ENCODE data around the gene CRB2. TPM values are rescaled to one million over a fixed set of nuclear protein-coding genes. Genes with fewer than 3 reads are reported as not detected.

Gene CRB2
- total RNA-seq, 1 experiment from 2014 or later, result 0.07 TPM

DNA sequence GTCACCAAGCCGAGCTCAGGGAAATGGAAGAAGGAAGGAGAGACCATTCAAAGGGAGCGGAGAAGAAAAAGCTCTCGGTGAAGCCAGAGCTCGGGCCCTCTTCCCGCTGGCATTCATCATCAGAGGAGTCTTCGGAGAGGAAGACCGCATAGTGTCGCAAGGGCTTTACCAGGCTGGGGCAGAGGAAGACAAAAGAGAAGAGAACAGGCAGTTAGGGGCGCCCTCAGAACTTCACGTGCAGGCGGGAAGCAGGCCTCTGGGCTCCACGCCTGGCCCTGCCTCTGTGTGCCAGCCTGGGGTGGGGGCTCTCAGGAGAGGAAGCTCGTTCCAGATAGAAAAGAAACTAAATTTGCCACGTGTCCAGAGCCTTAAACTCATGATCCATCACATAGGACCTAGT is 31.7 kb downstream of the CRB2 start:
- H3K27me3 ChIP-seq (ENCODE audit: insufficient read depth, low read length), result no peaks in the 10 kb centered on the region
- ChIA-PET RAD21 (ENCODE audit: low non-redundant PET in 1 of 2, low total read pairs in 2 of 2, uncharacterized antibody in 2 of 2, unreplicated experiment in 2 of 2) (no interaction called here), CTCF (interaction anchor here (0.7 to 4.3 kb wide), 3 partner anchors 12 to 1660 kb away, joined by 4 to 47 read pairs (median 7); partner anchors contain the start of gene CRB2), POLR2A (no interaction called here)
- H3K9me2 ChIP-seq (ENCODE audit: insufficient read depth), result no peaks in the 10 kb centered on the region
- no peaks in the 10 kb centered on the region for H3K4me1 ChIP-seq (ENCODE audit: control insufficient read depth in 1 of 2, insufficient read depth in 2 of 2, low read length in 2 of 2)
- intact Hi-C loops (cut with micrococcal nuclease), result loop anchor here (5.0 kb wide), 1 partner anchor 305 kb away; no protein-coding TSS in a partner anchor
- no peak overlapping the region for H3K9ac ChIP-seq (ENCODE audit: low read length)
- ATAC-seq (no peak), DNase-seq (ENCODE audit: low read depth, low spot score) (no peak)
- BruUV-seq (replicated peaks), result no TSS peak
- H3K4me3 ChIP-seq (replicated peaks in 1 of 2; ENCODE audit: low read depth in 1 of 2, low read length in 2 of 2), result no peak overlapping the region
- H3K4me2 ChIP-seq (ENCODE audit: low read length), result no peak overlapping the region
- no peak overlapping the region for H3K27ac ChIP-seq (ENCODE audit: low read depth, low read length)
- no peaks in the 10 kb centered on the region for H3K36me3 ChIP-seq (ENCODE audit: control insufficient read depth in 1 of 2, insufficient read depth in 2 of 2, low read length in 2 of 2)
- H3K79me2 ChIP-seq (ENCODE audit: insufficient read depth, low read length), result no peaks in the 10 kb centered on the region
- H2AFZ ChIP-seq (ENCODE audit: low read depth, low read length, poor library complexity, severe bottlenecking), result no peak overlapping the region
- H4K20me1 ChIP-seq (ENCODE audit: insufficient read depth), result no peaks in the 10 kb centered on the region
- TF ChIP-seq CEBPB (IDR thresholded peaks at IDR 0.05; ENCODE audit: low read depth), result no peak
- TF ChIP-seq ZBTB33 (IDR thresholded peaks at IDR 0.05; ENCODE audit: extremely low read depth, insufficient replicate concordance, low read length), result no peak
- no peaks in the 10 kb centered on the region for H3K9me3 ChIP-seq (ENCODE audit: control insufficient read depth in 1 of 2, insufficient read depth in 1 of 2, low read depth in 1 of 2, low read length in 2 of 2)

DNA sequence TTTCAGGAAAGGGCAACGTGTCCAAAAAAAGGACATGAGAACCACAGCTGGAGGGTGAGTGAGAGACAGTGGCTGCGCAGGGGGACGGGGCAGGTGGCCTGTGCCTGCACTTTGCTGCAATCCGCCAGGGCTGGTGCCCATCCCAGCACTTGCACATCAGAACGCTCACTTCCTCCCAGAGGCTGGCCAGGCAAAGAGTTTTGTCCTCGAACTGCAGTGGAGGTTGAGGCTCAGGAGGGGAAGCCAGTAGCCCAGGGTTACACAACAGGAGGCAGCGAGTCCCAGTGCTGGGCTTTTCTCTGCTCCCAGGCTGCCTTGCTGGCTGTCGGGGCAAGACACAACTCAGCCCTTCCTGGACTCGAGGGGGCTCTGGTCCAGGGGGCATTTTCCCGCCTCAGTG is 33.1 kb downstream of the CRB2 start:
- CTCF ChIA-PET, result interaction anchor here (2.2 kb wide), 1 partner anchor 11 kb away, joined by 7 read pairs; no protein-coding TSS in a partner anchor
- no peaks in the 10 kb centered on the region for H3K27me3 ChIP-seq (ENCODE audit: insufficient read depth, low read length)
- no peak overlapping the region for H2AFZ ChIP-seq (ENCODE audit: low read depth, low read length, poor library complexity, severe bottlenecking)
- no peak overlapping the region for H3K4me2 ChIP-seq (ENCODE audit: low read length)
- ATAC-seq (no peak), DNase-seq (ENCODE audit: low read depth, low spot score) (no peak)
- H3K27ac ChIP-seq (ENCODE audit: low read depth, low read length), result no peak overlapping the region
- no peaks in the 10 kb centered on the region for H4K20me1 ChIP-seq (ENCODE audit: insufficient read depth)
- H3K9me3 ChIP-seq (ENCODE audit: control insufficient read depth in 1 of 2, insufficient read depth in 1 of 2, low read depth in 1 of 2, low read length in 2 of 2), result no peaks in the 10 kb centered on the region
- no peaks in the 10 kb centered on the region for H3K79me2 ChIP-seq (ENCODE audit: insufficient read depth, low read length)
- no peak overlapping the region for H3K9ac ChIP-seq (ENCODE audit: low read length)
- no peaks in the 10 kb centered on the region for H3K36me3 ChIP-seq (ENCODE audit: control insufficient read depth in 1 of 2, insufficient read depth in 2 of 2, low read length in 2 of 2)
- no peaks in the 10 kb centered on the region for H3K9me2 ChIP-seq (ENCODE audit: insufficient read depth)
- H3K4me1 ChIP-seq (ENCODE audit: control insufficient read depth in 1 of 2, insufficient read depth in 2 of 2, low read length in 2 of 2), result no peaks in the 10 kb centered on the region
- no peak overlapping the region for H3K4me3 ChIP-seq (replicated peaks in 1 of 2; ENCODE audit: low read depth in 1 of 2, low read length in 2 of 2)
- intact Hi-C loops (cut with micrococcal nuclease), result loop anchor here (5.0 kb wide), 1 partner anchor 307 kb away; no protein-coding TSS in a partner anchor
- RAD21 ChIA-PET (ENCODE audit: low non-redundant PET in 1 of 2, low total read pairs in 2 of 2, uncharacterized antibody in 2 of 2, unreplicated experiment in 2 of 2), result no interaction called here
- no TSS peak for BruUV-seq (replicated peaks)
- POLR2A ChIA-PET, result no interaction called here
- TF ChIP-seq ZFX (IDR thresholded peaks at IDR 0.05) (no peak), EZH2 (IDR thresholded peaks at IDR 0.05) (no peak), EGR1 (IDR thresholded peaks at IDR 0.05; ENCODE audit: low read depth) (no peak), ZNF274 (IDR thresholded peaks at IDR 0.05; ENCODE audit: low read depth, low read length) (no peak), MAX (IDR thresholded peaks at IDR 0.05) (no peak), SRF (IDR thresholded peaks at IDR 0.05; ENCODE audit: low read depth) (no peak), EZH2phosphoT487 (IDR thresholded peaks at IDR 0.05; ENCODE audit: borderline replicate concordance) (no peak), SIN3A (IDR thresholded peaks at IDR 0.05; ENCODE audit: low read depth) (no peak), CTCF (IDR thresholded peaks at IDR 0.05 in 2 of 3, conservative IDR thresholded peaks at IDR 0.05 in 1 of 3; ENCODE audit: borderline replicate concordance in 1 of 3, insufficient read depth in 1 of 3, low read depth in 2 of 3, low read length in 2 of 3) (no peak)
- TF ChIP-seq, protein P1, sequence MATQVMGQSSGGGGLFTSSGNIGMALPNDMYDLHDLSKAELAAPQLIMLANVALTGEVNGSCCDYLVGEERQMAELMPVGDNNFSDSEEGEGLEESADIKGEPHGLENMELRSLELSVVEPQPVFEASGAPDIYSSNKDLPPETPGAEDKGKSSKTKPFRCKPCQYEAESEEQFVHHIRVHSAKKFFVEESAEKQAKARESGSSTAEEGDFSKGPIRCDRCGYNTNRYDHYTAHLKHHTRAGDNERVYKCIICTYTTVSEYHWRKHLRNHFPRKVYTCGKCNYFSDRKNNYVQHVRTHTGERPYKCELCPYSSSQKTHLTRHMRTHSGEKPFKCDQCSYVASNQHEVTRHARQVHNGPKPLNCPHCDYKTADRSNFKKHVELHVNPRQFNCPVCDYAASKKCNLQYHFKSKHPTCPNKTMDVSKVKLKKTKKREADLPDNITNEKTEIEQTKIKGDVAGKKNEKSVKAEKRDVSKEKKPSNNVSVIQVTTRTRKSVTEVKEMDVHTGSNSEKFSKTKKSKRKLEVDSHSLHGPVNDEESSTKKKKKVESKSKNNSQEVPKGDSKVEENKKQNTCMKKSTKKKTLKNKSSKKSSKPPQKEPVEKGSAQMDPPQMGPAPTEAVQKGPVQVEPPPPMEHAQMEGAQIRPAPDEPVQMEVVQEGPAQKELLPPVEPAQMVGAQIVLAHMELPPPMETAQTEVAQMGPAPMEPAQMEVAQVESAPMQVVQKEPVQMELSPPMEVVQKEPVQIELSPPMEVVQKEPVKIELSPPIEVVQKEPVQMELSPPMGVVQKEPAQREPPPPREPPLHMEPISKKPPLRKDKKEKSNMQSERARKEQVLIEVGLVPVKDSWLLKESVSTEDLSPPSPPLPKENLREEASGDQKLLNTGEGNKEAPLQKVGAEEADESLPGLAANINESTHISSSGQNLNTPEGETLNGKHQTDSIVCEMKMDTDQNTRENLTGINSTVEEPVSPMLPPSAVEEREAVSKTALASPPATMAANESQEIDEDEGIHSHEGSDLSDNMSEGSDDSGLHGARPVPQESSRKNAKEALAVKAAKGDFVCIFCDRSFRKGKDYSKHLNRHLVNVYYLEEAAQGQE (IDR thresholded peaks at IDR 0.05; ENCODE audit: low read depth), result no peak
- TF ChIP-seq, protein P2, sequence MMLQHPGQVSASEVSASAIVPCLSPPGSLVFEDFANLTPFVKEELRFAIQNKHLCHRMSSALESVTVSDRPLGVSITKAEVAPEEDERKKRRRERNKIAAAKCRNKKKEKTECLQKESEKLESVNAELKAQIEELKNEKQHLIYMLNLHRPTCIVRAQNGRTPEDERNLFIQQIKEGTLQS (IDR thresholded peaks at IDR 0.05), result no peak
